ENCODE data around the gene SLC25A38. TPM values are rescaled to one million over a fixed set of nuclear protein-coding genes. Genes with fewer than 3 reads are reported as not detected.
"Not testable (repeated sequence)": the region's sequence is repeated elsewhere in the genome, so short reads cannot be mapped to it uniquely, and the experiment has no call there.

The SLC25A38 gene
- total RNA-seq, 1 donor from 2014 or later = 21.0 TPM

- DNase-seq = no peak
- TF ChIP-seq CTCF (IDR thresholded peaks at IDR 0.05; ENCODE audit: borderline replicate concordance) = no peak
- Histone ChIP-seq H3K4me1 (no peaks in the 10 kb centered on the region), H3K27ac (replicated peaks) (no peak overlapping the region), H3K36me3 (no peaks in the 10 kb centered on the region), H3K4me3 (no peak overlapping the region), H3K9me3 (replicated peaks) (no peaks in the 10 kb centered on the region), H3K27me3 (ENCODE audit: low read depth) (peaks cover 15% of the 10 kb centered on the region)
- intact Hi-C loops (cut with micrococcal nuclease) = no loop called here
Measured at GRCh38 chr3:39349080-39349479, 34.1 kb upstream of the SLC25A38 start.

- Histone ChIP-seq H3K9me3 (replicated peaks) (no peaks in the 10 kb centered on the region), H3K27me3 (ENCODE audit: low read depth) (peaks cover 29% of the 10 kb centered on the region), H3K4me3 (no peak overlapping the region), H3K36me3 (no peaks in the 10 kb centered on the region), H3K4me1 (no peaks in the 10 kb centered on the region), H3K27ac (replicated peaks) (no peak overlapping the region)
- intact Hi-C loops (cut with micrococcal nuclease) = no loop called here
- TF ChIP-seq CTCF (IDR thresholded peaks at IDR 0.05; ENCODE audit: borderline replicate concordance) = no peak
- no peak for DNase-seq
Measured at GRCh38 chr3:39350714-39351113, 32.5 kb upstream of the SLC25A38 start.

- H3K4me3 ChIP-seq; H3K27ac ChIP-seq (replicated peaks); H3K4me1 ChIP-seq; H3K36me3 ChIP-seq; H3K9me3 ChIP-seq (replicated peaks); intact Hi-C loops (cut with micrococcal nuclease); DNase-seq: not testable (repeated sequence)
- H3K27me3 ChIP-seq (ENCODE audit: low read depth) = peaks cover 33% of the 10 kb centered on the region
Measured at GRCh38 chr3:39351134-39351533, 32.0 kb upstream of the SLC25A38 start.

- H3K36me3 ChIP-seq; H3K4me1 ChIP-seq; DNase-seq; H3K4me3 ChIP-seq; H3K27ac ChIP-seq (replicated peaks); intact Hi-C loops (cut with micrococcal nuclease); H3K9me3 ChIP-seq (replicated peaks): not testable (repeated sequence)
- H3K27me3 ChIP-seq (ENCODE audit: low read depth) = peaks cover 38% of the 10 kb centered on the region
Measured at GRCh38 chr3:39353168-39353927, 29.8 kb upstream of the SLC25A38 start.

GRCh38 chr3:39358333-39358732 lies 24.8 kb upstream of the SLC25A38 start:
- Histone ChIP-seq H3K36me3 (no peaks in the 10 kb centered on the region), H3K27ac (replicated peaks) (no peak overlapping the region), H3K4me1 (peaks cover 11% of the 10 kb centered on the region), H3K9me3 (replicated peaks) (peaks cover 2% of the 10 kb centered on the region), H3K27me3 (ENCODE audit: low read depth) (peaks cover 38% of the 10 kb centered on the region), H3K4me3 (no peak overlapping the region)
- no peak for TF ChIP-seq CTCF (IDR thresholded peaks at IDR 0.05; ENCODE audit: borderline replicate concordance)
- intact Hi-C loops (cut with micrococcal nuclease) = no loop called here
- no peak for DNase-seq

- H3K4me3 ChIP-seq = no peak overlapping the region
- no peaks in the 10 kb centered on the region for H3K36me3 ChIP-seq
- intact Hi-C loops (cut with micrococcal nuclease) = no loop called here
- peaks cover 8% of the 10 kb centered on the region for H3K9me3 ChIP-seq (replicated peaks)
- TF ChIP-seq CTCF (IDR thresholded peaks at IDR 0.05; ENCODE audit: borderline replicate concordance) = no peak
- no peak for DNase-seq
- no peak overlapping the region for H3K27ac ChIP-seq (replicated peaks)
- peaks cover 11% of the 10 kb centered on the region for H3K4me1 ChIP-seq
- peaks cover 14% of the 10 kb centered on the region for H3K27me3 ChIP-seq (ENCODE audit: low read depth)
Measured at GRCh38 chr3:39361252-39361927, 21.8 kb upstream of the SLC25A38 start.
